K562 (cell line): ENCODE data around the gene ZMYM2. TPM values are rescaled to one million over a fixed set of nuclear protein-coding genes. Genes with fewer than 3 reads are reported as not detected.
A peak's percentile ranks its signal among the peaks of the same experiment; 100 is the strongest.

Source experiments
- ARNT ChIP-seq, 2 experiments: fragments of 450-650 bp; IDR thresholded peaks; 2 replicates each; pipeline ENCODE4 v1.6.1; 2016; ENCODE audit warnings: mild to moderate bottlenecking in 1 of 2
- BDP1 ChIP-seq: IDR thresholded peaks from 3 replicates; pipeline ENCODE4 v1.6.1; 2011; ENCODE audit not compliant: insufficient read length, insufficient read depth
- CCAR2 ChIP-seq: fragments of 200-400 bp; formaldehyde crosslinking; IDR thresholded peaks from 2 replicates; pipeline ENCODE4 v1.6.1; 2017; ENCODE audit warnings: mild to moderate bottlenecking, low read depth, low read length
- CHD4 ChIP-seq: fragments of 200-600 bp; sonication (generic); IDR thresholded peaks from 3 replicates; pipeline ENCODE4 v1.6.1; 2012; ENCODE audit warnings: low read depth, mild to moderate bottlenecking, mixed read lengths, low read length, inconsistent platforms; ENCODE audit not compliant: insufficient read depth, insufficient replicate concordance, poor library complexity, severe bottlenecking
- COPS2 ChIP-seq: fragments of 450-650 bp; conservative IDR thresholded peaks from 2 replicates; pipeline ENCODE4 v1.6.1; 2016; ENCODE audit warnings: mild to moderate bottlenecking, moderate library complexity
- CREBBP ChIP-seq: IDR thresholded peaks from one replicate; pipeline ENCODE4 v1.6.1; 2012; ENCODE audit warnings: low read depth, mild to moderate bottlenecking, control low read depth, inconsistent platforms, low read length
- GABPB1 ChIP-seq: sonication (generic); formaldehyde crosslinking; IDR thresholded peaks from 2 replicates; pipeline ENCODE4 v1.8.0; 2022; ENCODE audit warnings: mild to moderate bottlenecking, missing genetic modification reagents
- KLF13 ChIP-seq: fragments of 450-650 bp; IDR thresholded peaks from 2 replicates; pipeline ENCODE4 v1.6.1; 2016; ENCODE audit warnings: missing genetic modification characterization, low read depth, mild to moderate bottlenecking, missing compliant biosample characterization, moderate library complexity, borderline replicate concordance
- MAFG ChIP-seq: fragments of 450-650 bp; conservative IDR thresholded peaks from 2 replicates; pipeline ENCODE4 v1.6.1; 2016; ENCODE audit warnings: missing genetic modification characterization, missing compliant biosample characterization
- RBM34 ChIP-seq: fragments of 200-400 bp; formaldehyde crosslinking; IDR thresholded peaks from 2 replicates; pipeline ENCODE4 v1.6.1; 2018; ENCODE audit warnings: low read length, borderline replicate concordance; ENCODE audit not compliant: insufficient read depth
- SIN3B ChIP-seq: fragments of 450-650 bp; IDR thresholded peaks from 2 replicates; pipeline ENCODE4 v1.6.1; 2017; ENCODE audit warnings: low read depth, mild to moderate bottlenecking, moderate library complexity
- SIX5 ChIP-seq, 2 experiments: IDR thresholded peaks; 2 replicates each; pipeline ENCODE4 v1.6.1; 2011; ENCODE audit warnings: low read length in 2 of 2, borderline replicate concordance in 1 of 2, low read depth in 1 of 2, mild to moderate bottlenecking in 1 of 2, moderate library complexity in 1 of 2; ENCODE audit not compliant: insufficient read depth in 1 of 2
- SLC30A9 ChIP-seq: fragments of 250-450 bp; sonication (Bioruptor Pico); IDR thresholded peaks from 2 replicates; pipeline ENCODE4 v1.8.0; 2022; ENCODE audit warnings: mild to moderate bottlenecking, moderate library complexity
- SRSF3 ChIP-seq: fragments of 200-400 bp; formaldehyde crosslinking; IDR thresholded peaks from 2 replicates; pipeline ENCODE4 v1.6.1; 2016; ENCODE audit warnings: mild to moderate bottlenecking, low read length, moderate library complexity; ENCODE audit not compliant: insufficient read depth
- TSC22D4 ChIP-seq: fragments of 450-650 bp; IDR thresholded peaks from 2 replicates; pipeline ENCODE4 v1.6.1; 2016; ENCODE audit warnings: missing genetic modification characterization, missing biosample characterization, control low read depth
- ZBED1 ChIP-seq: IDR thresholded peaks from 2 replicates; pipeline ENCODE4 v1.6.1; 2014
- ZFP36 ChIP-seq: fragments of 150-350 bp; IDR thresholded peaks from 2 replicates; pipeline ENCODE4 v1.6.1; 2018; ENCODE audit warnings: low read length, low read depth; ENCODE audit not compliant: partially characterized antibody
- ZNF124 ChIP-seq: sonication (generic); formaldehyde crosslinking; IDR thresholded peaks from 2 replicates; pipeline ENCODE4 v1.8.1; 2022; ENCODE audit warnings: missing genetic modification reagents
- polyA plus RNA-seq, 8 experiments: library from polyadenylated mRNA; depleted of rRNA in 4 of 8; stranded (reverse) in 5 of 8; unstranded in 3 of 8; fragments of >200 nt; fragmentation: Nextera tagmentation in 2 of 8; fragmentation: Illumina TruSeq in 1 of 8; extraction: Ambion mirVana in 2 of 8; extraction: Trizol in 1 of 8; gene quantifications; 2 replicates each; pipeline versions ENCODE4 v1.2.1 to v1.2.3, GENCODE V29; 2011 to 2014; ENCODE audit warnings: inconsistent platforms in 1 of 8, missing spikeins in 1 of 8
- total RNA-seq, 7 experiments: library from RNA; depleted of rRNA in 6 of 7; stranded (reverse); fragments of >200 nt in 6 of 7; fragmentation: Illumina TruSeq in 2 of 7; extraction: Trizol in 2 of 7; gene quantifications; 2 replicates each; pipeline versions ENCODE4 v1.2.1 to v1.2.3, GENCODE V29; 2011 to 2021; ENCODE audit warnings: low replicate concordance in 1 of 7
- TF ChIP-seq, protein P1 (sequence below): fragments of 450-650 bp; IDR thresholded peaks from 2 replicates; pipeline ENCODE4 v1.6.1; 2014; ENCODE audit warnings: low read depth, mild to moderate bottlenecking, moderate library complexity, borderline replicate concordance
- TF ChIP-seq, protein P2 (sequence below): fragments of 250-450 bp; sonication (Bioruptor Pico); IDR thresholded peaks from 2 replicates; pipeline ENCODE4 v1.4.0; 2020; ENCODE audit warnings: mild to moderate bottlenecking, moderate library complexity
- TF ChIP-seq, protein P3 (sequence below): sonication (generic); formaldehyde crosslinking; IDR thresholded peaks from 2 replicates; pipeline ENCODE4 v1.8.0; 2022; ENCODE audit warnings: missing genetic modification reagents, mild to moderate bottlenecking, borderline replicate concordance
- TF ChIP-seq, protein P4 (sequence below): fragments of 250-450 bp; sonication (Bioruptor Pico); IDR thresholded peaks from 2 replicates; pipeline ENCODE4 v1.8.0; 2021; ENCODE audit warnings: moderate library complexity, mild to moderate bottlenecking, inconsistent platforms

The ZMYM2 gene
- total and polyA plus RNA-seq, 9 of the 15 experiments (the other 6 are each of a cell fraction or from before 2014, with no cell fraction given), result 5.0 to 48.8 (median 26.8) TPM

DNA sequence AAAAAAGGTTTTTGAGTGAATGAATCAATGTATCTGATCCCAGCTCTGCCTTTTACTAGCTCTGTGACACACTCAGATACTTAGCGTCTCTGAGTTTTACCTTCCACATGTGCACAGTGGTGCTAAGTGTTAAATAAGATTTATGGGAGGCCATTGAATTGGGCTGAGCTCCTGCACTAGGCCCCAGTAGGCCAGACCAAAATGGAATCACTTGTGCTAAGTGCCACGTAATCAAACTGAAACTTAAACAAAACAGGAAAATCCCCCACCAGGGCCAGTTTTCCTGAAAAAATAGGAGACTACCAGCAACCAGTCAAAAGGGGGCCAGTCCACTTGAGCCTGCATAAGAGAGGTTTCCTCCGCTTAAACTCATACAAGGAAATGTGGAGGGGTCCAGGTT, 161.4 kb downstream of the ZMYM2 start (continued):
- TF ChIP-seq, protein P1, sequence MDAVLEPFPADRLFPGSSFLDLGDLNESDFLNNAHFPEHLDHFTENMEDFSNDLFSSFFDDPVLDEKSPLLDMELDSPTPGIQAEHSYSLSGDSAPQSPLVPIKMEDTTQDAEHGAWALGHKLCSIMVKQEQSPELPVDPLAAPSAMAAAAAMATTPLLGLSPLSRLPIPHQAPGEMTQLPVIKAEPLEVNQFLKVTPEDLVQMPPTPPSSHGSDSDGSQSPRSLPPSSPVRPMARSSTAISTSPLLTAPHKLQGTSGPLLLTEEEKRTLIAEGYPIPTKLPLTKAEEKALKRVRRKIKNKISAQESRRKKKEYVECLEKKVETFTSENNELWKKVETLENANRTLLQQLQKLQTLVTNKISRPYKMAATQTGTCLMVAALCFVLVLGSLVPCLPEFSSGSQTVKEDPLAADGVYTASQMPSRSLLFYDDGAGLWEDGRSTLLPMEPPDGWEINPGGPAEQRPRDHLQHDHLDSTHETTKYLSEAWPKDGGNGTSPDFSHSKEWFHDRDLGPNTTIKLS, result no peak
- TF ChIP-seq SIN3B, result no peak
- no peak for TF ChIP-seq SLC30A9 (CRISPR knock-in tag)
- TF ChIP-seq RBM34, result no peak
- no peak for TF ChIP-seq TSC22D4 (tag)
- no peak for TF ChIP-seq MAFG
- TF ChIP-seq BDP1, result no peak
- TF ChIP-seq SIX5 (IDR thresholded peaks at IDR 0.05; ENCODE audit: borderline replicate concordance in 1 of 2, insufficient read depth in 1 of 2, low read depth in 1 of 2, low read length in 2 of 2), result no peak
- no peak for TF ChIP-seq KLF13 (tag)
- TF ChIP-seq, protein P2, sequence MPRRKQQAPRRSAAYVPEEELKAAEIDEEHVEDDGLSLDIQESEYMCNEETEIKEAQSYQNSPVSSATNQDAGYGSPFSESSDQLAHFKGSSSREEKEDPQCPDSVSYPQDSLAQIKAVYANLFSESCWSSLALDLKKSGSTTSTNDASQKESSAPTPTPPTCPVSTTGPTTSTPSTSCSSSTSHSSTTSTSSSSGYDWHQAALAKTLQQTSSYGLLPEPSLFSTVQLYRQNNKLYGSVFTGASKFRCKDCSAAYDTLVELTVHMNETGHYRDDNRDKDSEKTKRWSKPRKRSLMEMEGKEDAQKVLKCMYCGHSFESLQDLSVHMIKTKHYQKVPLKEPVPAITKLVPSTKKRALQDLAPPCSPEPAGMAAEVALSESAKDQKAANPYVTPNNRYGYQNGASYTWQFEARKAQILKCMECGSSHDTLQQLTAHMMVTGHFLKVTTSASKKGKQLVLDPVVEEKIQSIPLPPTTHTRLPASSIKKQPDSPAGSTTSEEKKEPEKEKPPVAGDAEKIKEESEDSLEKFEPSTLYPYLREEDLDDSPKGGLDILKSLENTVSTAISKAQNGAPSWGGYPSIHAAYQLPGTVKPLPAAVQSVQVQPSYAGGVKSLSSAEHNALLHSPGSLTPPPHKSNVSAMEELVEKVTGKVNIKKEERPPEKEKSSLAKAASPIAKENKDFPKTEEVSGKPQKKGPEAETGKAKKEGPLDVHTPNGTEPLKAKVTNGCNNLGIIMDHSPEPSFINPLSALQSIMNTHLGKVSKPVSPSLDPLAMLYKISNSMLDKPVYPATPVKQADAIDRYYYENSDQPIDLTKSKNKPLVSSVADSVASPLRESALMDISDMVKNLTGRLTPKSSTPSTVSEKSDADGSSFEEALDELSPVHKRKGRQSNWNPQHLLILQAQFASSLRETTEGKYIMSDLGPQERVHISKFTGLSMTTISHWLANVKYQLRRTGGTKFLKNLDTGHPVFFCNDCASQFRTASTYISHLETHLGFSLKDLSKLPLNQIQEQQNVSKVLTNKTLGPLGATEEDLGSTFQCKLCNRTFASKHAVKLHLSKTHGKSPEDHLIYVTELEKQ (CRISPR knock-in tag), result peak; percentile 72; the same call in 1 of the 2 replicates
- no peak for TF ChIP-seq CHD4
- TF ChIP-seq CREBBP, result no peak
- TF ChIP-seq COPS2, result no peak
- TF ChIP-seq SRSF3, result no peak
- TF ChIP-seq GABPB1 (CRISPR knock-in tag), result no peak
- TF ChIP-seq, protein P3, sequence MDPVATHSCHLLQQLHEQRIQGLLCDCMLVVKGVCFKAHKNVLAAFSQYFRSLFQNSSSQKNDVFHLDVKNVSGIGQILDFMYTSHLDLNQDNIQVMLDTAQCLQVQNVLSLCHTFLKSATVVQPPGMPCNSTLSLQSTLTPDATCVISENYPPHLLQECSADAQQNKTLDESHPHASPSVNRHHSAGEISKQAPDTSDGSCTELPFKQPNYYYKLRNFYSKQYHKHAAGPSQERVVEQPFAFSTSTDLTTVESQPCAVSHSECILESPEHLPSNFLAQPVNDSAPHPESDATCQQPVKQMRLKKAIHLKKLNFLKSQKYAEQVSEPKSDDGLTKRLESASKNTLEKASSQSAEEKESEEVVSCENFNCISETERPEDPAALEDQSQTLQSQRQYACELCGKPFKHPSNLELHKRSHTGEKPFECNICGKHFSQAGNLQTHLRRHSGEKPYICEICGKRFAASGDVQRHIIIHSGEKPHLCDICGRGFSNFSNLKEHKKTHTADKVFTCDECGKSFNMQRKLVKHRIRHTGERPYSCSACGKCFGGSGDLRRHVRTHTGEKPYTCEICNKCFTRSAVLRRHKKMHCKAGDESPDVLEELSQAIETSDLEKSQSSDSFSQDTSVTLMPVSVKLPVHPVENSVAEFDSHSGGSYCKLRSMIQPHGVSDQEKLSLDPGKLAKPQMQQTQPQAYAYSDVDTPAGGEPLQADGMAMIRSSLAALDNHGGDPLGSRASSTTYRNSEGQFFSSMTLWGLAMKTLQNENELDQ, result no peak
- TF ChIP-seq ZBED1, result no peak
- TF ChIP-seq ZFP36, result no peak
- TF ChIP-seq ARNT (IDR thresholded peaks at IDR 0.05), result no peak
- no peak for TF ChIP-seq ZNF124 (CRISPR knock-in tag)
- TF ChIP-seq CCAR2, result no peak
- TF ChIP-seq, protein P4, sequence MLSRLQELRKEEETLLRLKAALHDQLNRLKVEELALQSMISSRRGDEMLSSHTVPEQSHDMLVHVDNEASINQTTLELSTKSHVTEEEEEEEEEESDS (CRISPR knock-in tag), result no peak
